ENCODE results near the gene MIAT. TPM values are rescaled to one million over a fixed set of nuclear protein-coding genes. Genes with fewer than 3 reads are reported as not detected.

Gene MIAT
- total RNA-seq, 4 donors from 2014 or later = 0.42 to 1.5 (median 0.62) TPM

DNA sequence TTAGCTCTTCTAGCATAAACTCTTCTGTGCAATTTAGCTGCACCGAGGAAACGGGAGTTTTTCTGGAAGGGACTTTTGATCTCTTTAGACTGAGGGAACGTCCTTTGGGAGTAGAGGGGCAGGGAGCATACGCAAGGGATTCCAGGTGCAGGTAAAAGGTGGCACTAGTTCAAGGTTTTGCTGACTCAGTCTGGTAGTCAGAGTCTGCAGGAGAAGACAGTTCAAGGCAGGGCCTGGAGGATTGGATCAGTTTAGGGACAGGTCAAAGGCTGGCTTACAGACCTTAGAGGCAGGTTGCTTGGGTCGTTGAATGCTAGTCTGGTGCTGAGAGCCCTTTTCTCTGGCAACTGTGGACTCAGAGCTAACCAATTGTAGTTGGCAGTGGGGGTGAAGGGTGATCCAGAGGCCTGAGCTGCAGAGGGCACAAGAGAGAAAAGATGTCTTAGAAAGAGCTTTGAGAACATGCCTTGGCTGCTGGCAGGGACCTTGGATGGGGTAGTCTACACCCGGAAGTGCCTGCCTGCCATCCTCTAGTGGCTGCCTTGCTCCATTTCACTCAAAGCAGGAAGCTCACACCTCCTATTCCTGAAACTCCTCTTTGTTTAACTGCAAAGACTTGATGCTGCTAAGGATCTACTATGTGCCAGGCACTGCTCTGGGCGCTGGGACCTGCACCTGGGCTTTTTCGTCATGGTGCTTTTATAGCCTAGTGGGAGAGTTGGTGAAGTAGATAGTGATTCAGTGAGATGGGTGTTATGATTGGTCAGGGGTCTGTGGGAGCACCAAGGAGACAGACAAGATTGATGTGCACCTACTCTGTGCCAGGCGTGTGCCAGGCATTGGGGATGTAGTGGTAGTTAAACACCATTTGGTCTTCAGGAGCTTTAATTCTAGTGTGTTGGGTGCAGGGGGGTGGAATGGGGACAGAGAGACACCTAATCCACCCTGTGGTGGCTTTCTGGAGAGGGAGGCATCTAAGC lies 17.1 kb downstream of the MIAT start:
- TF ChIP-seq EP300 (IDR thresholded peaks at IDR 0.05) = no peak
- no peak for TF ChIP-seq POLR2A (IDR thresholded peaks at IDR 0.05)
- TF ChIP-seq, protein P1, sequence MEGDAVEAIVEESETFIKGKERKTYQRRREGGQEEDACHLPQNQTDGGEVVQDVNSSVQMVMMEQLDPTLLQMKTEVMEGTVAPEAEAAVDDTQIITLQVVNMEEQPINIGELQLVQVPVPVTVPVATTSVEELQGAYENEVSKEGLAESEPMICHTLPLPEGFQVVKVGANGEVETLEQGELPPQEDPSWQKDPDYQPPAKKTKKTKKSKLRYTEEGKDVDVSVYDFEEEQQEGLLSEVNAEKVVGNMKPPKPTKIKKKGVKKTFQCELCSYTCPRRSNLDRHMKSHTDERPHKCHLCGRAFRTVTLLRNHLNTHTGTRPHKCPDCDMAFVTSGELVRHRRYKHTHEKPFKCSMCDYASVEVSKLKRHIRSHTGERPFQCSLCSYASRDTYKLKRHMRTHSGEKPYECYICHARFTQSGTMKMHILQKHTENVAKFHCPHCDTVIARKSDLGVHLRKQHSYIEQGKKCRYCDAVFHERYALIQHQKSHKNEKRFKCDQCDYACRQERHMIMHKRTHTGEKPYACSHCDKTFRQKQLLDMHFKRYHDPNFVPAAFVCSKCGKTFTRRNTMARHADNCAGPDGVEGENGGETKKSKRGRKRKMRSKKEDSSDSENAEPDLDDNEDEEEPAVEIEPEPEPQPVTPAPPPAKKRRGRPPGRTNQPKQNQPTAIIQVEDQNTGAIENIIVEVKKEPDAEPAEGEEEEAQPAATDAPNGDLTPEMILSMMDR (IDR thresholded peaks at IDR 0.05) = no peak
- Histone ChIP-seq H3K4me1 (peaks cover 0 to 41% (median 23%) of the 10 kb centered on the region in 4 donors), H3K27ac (peak overlapping the region in 2 of 4 donors; percentile 94 to 96), H3K36me3 (no peaks in the 10 kb centered on the region), H3K27me3 (no peaks in the 10 kb centered on the region), H3K9me3 (no peaks in the 10 kb centered on the region), H3K4me3 (no peak overlapping the region)
- 82 to 86% methylated on average over 9 of the region's 9 CpGs for WGBS, 2 donors
- no peak for DNase-seq (ENCODE audit: low spot score in 2 of 2)

- TF ChIP-seq, protein P1 (IDR thresholded peaks at IDR 0.05) = no peak
- TF ChIP-seq EP300 (IDR thresholded peaks at IDR 0.05) (no peak), POLR2A (IDR thresholded peaks at IDR 0.05) (no peak)
- WGBS, 2 donors = 70 to 81% methylated on average over 4 of the region's 4 CpGs
- no peaks in the 10 kb centered on the region for H3K9me3 ChIP-seq
- no peaks in the 10 kb centered on the region for H3K27me3 ChIP-seq
- H3K27ac ChIP-seq = no peak overlapping the region
- no peak overlapping the region for H3K4me3 ChIP-seq
- no peak for DNase-seq (ENCODE audit: low spot score in 2 of 2)
- peaks cover 0 to 42% (median 23%) of the 10 kb centered on the region in 4 donors for H3K4me1 ChIP-seq
- peaks cover 0 to under 1% (median 0%) of the 10 kb centered on the region in 3 donors for H3K36me3 ChIP-seq
Observed at GRCh38 chr22:26675687-26676268, 18.4 kb downstream of the MIAT start.

DNA sequence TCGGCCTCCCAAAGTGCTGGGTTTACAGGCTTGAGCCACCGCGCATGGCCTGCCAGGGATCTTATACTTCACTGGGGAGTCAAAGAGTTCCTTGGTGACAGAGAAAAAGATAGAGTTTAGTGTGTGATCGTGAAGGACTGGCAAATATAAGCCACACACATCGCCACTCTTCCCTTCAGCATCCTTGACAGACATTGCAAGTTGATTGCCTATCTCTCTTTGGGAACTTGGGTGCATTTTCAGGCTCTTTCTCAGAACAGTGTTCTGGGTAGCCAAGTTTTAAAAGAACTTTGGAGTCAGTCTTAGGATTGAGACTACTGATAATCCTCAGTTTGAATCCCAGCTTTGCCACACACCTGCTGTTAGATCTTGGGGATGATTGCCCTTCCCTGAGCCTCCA lies 19.8 kb downstream of the MIAT start:
- H3K9me3 ChIP-seq = peaks cover 0 to 3% (median 0%) of the 10 kb centered on the region in 4 donors
- TF ChIP-seq, protein P1 (IDR thresholded peaks at IDR 0.05) = no peak
- TF ChIP-seq EP300 (IDR thresholded peaks at IDR 0.05) (no peak), POLR2A (IDR thresholded peaks at IDR 0.05) (no peak)
- H3K4me3 ChIP-seq = no peak overlapping the region
- peaks cover 0 to 15% (median 6%) of the 10 kb centered on the region in 3 donors for H3K36me3 ChIP-seq
- 83 to 93% methylated on average over 5 of the region's 5 CpGs for WGBS, 2 donors
- no peak overlapping the region for H3K27ac ChIP-seq
- H3K4me1 ChIP-seq = peaks cover 0 to 46% (median 22%) of the 10 kb centered on the region in 4 donors
- no peak for DNase-seq (ENCODE audit: low spot score in 2 of 2)
- H3K27me3 ChIP-seq = no peaks in the 10 kb centered on the region

GRCh38 chr22:26679003-26679629 lies 21.7 kb downstream of the MIAT start:
- WGBS, 2 donors = 44 to 45% methylated on average over 9 of the region's 9 CpGs
- TF ChIP-seq, protein P1 (IDR thresholded peaks at IDR 0.05) = peak; percentile 71 to 87 (median 84)
- TF ChIP-seq EP300 (IDR thresholded peaks at IDR 0.05) (no peak), POLR2A (IDR thresholded peaks at IDR 0.05) (no peak)
- Histone ChIP-seq H3K4me1 (peaks cover 0 to 35% (median 12%) of the 10 kb centered on the region in 4 donors), H3K4me3 (no peak overlapping the region), H3K27me3 (no peaks in the 10 kb centered on the region), H3K36me3 (peaks cover 0 to 20% (median 6%) of the 10 kb centered on the region in 3 donors), H3K9me3 (peaks cover 0 to 4% (median 0%) of the 10 kb centered on the region in 4 donors), H3K27ac (no peak overlapping the region)
- peak; percentile 51 to 79 for DNase-seq (ENCODE audit: low spot score in 2 of 2)

All from tibial nerve (tissue), 4 donors.